ENCODE data around the gene ADCK1.

DNA sequence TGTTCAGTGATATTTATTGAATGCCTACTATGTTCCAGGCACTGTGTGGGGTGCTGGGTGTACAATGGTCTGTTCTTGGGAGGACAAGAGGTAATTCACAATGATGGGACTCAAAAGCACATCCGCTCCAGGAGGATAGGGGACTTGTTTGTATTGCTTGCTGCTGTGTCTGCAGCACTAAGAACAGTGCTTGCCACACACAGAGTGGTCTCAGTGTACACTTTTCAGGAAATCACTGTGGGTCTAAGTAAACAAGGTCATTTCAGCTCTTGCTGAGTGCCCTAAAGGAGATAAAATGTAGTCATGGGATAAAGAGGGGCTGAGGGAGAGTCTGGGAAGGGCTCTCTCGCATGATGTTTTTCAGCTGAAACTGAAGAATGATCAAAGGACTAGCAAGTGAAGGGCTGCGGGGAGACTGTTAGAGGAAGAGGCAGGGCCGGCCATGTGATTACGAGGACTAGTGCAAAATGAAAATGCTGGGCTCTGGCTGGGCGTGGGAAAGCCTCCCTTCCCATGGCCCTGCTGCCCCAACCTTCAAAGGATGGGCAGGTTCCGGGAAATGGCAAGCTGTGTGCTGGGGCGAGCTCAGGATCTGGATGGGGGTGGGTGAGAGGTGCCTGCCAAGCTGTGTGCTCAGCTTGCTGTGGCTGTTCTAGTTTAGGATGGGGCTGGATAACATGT is 39.1 kb downstream of the ADCK1 start:
- TF ChIP-seq FOXK2 (IDR thresholded peaks at IDR 0.05) (no peak), FOXA1 (IDR thresholded peaks at IDR 0.05) (no peak)

Data from HEK293T (cell line).